D341Med (cell line): ENCODE results near the gene CGB2.

ENCODE experiments used
- DNase-seq: peaks from one replicate; pipeline ENCODE4 v3.0.0; 2012; ENCODE audit warnings: low spot score

CGB2 gene

GRCh38 chr19:49031642-49032301 is at the start of gene CGB2:
Gene CGB2 (plus strand): TSS chr19:49031890. CDS start chr19:49032096, 206 bp downstream.
- DNase-seq = peak; percentile 38

DNA sequence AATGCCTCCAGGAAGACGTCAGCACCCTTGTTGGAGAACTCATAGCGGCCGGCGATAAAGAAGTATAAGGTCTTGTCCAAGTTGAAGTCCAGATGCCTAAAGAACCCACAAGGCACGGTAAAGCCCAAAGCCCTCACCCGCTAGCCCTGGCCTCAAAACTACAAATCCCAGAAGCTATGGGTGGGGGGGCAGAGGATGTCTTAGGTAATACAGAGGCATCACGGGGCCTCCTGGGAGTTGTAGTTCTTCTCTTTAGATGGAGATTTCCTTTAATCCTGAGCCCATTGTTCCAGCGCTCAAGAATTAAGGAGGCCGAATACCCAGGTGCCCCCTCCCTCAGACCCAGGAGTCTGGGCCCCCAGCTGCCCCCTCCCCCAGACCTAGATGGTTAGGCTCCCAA is 49.4 kb upstream of the CGB2 start:
- DNase-seq = peak; percentile 60

GRCh38 chr19:48985711-48986110 is 46.0 kb upstream of the CGB2 start:
- DNase-seq = no peak

- no peak for DNase-seq
Observed at GRCh38 chr19:48986211-48986610, 45.5 kb upstream of the CGB2 start.

DNA sequence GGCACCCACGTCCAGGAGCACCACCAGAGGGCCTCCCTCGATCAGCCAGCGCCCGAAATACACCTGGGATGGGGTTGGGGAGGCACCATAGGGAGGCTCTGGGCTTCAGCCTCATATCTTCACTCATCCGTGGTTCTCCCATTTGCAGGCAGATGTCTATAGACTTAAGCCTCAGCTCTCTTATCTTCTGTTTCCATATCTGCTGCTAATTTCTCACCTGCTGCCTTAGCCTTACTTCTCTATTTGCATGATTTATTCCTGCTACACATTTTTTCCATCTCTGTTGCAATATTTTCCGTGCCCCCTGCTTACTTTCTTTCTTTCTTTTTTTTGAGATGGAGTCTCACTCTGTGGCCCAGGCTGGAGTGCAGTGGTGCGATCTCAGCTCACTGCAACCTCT is 44.4 kb upstream of the CGB2 start:
- DNase-seq = no peak

DNA sequence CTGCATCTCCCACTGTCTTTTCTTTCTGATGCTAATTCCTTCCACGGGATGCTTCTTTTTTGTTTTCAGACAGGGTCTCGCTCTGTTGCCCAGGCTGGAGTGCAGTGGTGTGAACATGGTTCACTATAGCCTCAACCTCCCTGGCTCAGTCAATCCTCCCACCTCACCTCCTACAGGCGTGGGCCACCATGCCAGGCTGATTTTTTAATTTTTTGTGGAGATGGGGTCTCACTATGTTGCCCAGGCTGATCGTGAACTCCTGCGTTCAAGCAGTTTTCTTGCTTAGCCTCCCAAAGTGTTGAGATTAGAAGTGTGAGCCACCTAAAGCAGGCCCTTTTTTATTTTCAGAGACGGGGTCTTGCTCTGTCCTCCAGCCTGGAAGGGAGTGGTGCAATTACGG is 43.4 kb upstream of the CGB2 start:
- DNase-seq = no peak

GRCh38 chr19:48988860-48989259 is 42.8 kb upstream of the CGB2 start:
- DNase-seq = no peak

- DNase-seq = no peak
Observed at GRCh38 chr19:48989701-48990291, 41.9 kb upstream of the CGB2 start.

DNA sequence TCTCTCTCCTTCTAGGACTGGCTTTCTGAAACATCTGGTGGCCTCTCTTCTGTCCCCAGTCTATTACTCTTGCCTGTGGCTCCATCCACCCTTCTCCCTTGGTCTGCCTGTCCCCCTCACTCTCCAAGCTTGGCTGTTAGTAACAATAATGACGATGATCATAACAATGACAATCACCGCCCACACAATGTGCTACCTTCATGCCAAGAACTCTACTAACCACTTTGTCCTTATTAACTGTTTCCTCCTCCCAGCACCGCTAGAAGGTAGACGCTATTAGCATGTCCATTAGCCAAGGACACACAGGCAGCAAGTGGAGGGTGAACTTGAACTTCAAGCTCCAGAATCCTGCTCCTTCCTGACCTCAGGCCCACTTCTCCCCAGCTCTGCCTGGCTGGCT is 41.3 kb upstream of the CGB2 start:
- no peak for DNase-seq

- no peak for DNase-seq
Observed at GRCh38 chr19:48991011-48991609, 40.6 kb upstream of the CGB2 start.

DNA sequence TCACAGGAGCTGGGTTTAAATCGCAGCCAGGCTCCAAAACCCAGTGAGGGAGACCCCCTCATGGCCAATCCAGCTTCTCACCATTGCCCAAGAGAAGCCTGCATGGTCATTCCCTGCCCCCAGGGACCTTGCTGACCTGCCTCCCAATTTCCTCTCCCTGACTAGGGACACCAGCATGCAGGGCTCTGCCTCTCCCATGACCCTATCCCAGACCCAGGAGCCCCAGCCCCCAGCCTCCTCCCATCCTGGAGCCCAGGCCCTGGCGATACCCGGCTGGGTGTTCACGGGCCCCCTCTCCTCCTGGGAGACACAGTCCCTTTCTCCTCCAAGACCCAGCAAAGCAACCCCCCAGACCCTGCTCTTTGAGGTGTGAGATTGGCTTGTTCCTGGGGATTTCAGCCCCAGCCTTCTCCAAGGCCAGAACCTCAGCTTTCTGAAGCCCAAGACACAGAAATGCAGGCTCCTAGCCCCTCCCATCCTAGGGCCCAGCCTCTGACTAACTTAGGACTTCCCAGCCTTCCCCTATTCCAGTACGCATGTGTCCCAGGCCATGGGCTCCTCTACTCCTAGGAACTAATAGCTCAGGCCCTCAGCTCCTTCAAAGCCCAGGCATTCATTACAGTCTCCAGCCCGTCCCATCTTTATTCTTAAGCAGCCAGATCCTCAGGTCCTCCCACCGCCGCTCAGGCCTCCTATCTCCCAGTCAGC is 39.7 kb upstream of the CGB2 start:
- peak; percentile 56 for DNase-seq

GRCh38 chr19:48992581-48993174 is 39.0 kb upstream of the CGB2 start:
- peak; percentile 32 for DNase-seq

DNA sequence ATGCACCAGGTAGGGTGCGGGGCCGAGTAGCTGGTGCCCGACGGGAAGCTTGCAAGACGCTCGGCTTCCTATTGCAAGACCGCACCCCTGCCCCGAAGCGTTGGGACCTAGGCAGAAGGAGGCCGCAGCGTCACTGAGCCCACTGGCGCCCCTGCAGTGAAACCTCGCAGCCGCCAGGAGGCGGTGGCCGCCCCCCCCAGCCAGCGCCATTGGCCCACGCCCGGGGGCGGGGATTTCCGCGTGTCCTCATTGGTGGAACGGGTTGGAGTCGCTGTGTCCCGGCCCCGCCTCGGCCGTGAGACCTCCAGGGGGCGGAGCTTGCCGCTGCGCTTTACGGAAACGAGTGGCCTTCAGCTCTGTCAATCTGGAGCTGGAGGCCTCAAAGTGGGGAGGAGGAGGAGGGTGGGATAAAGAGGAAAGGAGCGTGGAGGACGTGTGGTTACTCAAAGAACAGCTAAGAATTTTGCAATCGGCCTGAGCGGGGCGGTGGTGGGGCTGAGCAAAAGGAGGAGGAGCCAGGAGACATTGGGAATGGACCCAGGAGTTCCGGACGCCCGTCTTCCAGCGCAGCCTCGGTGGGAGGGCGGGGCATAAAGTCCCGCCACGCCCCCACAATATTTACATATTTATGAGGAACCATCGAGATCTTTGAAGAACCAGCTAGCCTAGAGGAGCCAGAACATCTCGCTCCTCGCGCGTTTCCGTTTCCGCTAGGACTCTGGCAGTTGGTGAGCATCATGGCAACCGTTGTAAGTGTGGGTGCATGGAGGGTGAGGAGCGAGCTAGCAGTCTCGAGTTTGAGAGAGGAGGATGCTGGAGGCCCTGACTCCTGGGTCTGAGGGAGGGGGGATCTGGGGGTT is 38.3 kb upstream of the CGB2 start, which contains the start of the genes GYS1 and RUVBL2:
GYS1 (minus strand) TSS at position 135 of the 860 bp plus-strand sequence. CDS start 197 bp downstream, outside the sequence.
RUVBL2 (plus strand) TSS at position 713 of the 860 bp plus-strand sequence; CDS start at position 738, 25 bp downstream.
- DNase-seq = peak; percentile 99

- no peak for DNase-seq
Observed at GRCh38 chr19:48994035-48994386, 37.7 kb upstream of the CGB2 start.

- DNase-seq = peak; percentile 73
Observed at GRCh38 chr19:48997972-48998371, 33.7 kb upstream of the CGB2 start.

DNA sequence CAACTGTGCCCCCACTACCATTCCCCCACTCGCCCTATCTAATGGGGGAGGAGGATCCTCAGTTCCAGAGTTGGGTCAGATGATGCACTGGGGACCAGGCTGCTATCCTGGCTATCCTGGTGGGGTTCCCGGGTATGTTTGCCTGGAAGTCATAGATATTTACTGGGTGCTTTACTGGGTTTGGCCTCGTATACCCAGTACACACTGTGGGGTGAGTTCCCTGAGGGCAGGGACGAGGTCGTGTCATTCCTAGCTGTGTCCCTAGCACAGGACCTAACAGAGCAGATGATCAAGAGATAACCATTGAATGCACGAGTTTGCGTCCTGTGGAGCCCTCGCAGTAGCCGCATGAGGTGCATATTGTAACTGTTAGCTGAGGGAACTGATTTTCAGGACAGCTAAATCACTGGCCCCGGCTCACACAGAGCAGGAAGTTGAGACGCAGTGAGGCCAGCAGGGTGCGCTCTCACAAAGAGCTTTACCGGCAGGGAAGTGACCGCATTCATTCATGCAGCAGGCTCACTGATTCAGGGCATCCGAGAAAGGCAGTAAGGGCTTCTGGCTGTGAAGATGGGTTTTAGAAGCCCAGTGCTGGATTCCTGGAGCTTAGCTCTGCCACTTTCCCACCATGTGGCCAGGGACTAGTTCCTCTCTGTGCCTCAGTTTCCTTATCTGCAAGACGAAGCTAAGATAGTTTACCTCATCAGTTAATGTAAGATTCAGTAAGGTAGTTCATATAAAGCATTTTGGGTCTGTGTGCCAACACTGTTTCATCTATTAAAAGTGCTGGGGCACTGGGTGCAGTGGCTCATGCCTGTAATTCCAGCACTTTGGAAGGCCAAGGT is 32.0 kb upstream of the CGB2 start:
- peak; percentile 73 for DNase-seq

DNA sequence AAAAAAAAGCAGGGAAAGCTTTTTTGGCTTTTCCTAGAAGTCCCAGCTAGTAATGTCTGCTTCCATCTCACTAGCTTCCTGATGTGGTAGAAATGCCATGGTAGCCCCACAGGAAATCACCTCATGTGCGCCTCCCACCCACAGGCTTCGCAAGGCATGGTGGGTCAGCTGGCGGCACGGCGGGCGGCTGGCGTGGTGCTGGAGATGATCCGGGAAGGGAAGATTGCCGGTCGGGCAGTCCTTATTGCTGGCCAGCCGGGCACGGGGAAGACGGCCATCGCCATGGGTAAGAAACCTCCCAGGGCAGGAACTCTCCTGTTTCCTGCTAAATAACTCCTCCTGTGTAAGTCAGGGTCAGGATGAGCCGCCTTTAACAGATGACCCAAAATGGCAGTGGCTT is 27.6 kb upstream of the CGB2 start:
- no peak for DNase-seq

DNA sequence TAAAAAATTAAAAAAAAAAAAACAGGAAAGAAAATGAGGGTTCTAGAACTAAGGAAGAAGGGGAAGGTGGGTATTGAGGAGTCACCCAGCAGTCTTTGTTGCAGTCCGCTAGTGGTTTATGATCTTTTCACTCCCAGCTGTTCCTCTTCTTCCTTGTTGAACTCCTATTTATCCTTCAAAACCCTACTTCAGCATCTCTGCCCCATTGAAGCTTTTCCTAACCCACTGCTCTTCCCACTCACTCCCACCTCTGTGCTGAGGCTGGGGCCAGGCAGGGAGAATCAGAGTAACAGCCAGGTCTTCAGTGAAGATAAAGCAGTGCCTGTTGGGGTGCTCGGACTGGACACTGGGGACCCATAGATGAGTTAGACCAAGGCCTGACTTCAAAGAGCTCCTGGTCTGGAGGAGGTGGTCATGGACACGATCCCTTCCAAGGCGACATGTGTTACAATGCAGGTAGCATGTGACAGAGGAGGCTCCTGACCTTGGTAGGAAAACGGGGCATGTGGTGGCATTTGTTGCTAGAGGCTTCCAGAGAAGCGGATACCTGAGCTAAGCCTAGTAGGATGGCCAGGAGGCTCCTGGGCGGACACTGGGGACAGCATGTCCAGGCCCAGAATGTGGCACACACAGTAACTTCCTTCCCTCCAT is 26.6 kb upstream of the CGB2 start:
- DNase-seq = no peak

- no peak for DNase-seq
Observed at GRCh38 chr19:49006905-49007304, 24.8 kb upstream of the CGB2 start.

DNA sequence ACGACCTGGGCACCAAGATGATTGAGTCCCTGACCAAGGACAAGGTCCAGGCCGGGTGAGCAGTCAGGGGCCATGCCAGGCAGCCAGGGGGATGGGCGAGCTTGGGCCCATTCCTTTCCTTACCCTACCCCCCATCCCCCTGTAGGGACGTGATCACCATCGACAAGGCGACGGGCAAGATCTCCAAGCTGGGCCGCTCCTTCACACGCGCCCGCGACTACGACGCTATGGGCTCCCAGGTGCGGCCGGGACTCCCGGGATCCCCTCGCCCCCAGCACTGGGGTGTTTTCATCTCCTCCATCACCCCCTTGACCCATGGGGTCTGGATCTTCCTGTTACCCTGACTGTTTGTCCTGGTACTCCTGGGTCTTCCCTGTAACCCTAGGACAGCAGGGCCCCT is 21.9 kb upstream of the CGB2 start:
- DNase-seq = no peak
